Measurements from ENCODE around the gene SPATA6.
"Not testable (repeated sequence)": the region's sequence is repeated elsewhere in the genome, so short reads cannot be mapped to it uniquely, and the experiment has no call there.

SPATA6 gene

DNA sequence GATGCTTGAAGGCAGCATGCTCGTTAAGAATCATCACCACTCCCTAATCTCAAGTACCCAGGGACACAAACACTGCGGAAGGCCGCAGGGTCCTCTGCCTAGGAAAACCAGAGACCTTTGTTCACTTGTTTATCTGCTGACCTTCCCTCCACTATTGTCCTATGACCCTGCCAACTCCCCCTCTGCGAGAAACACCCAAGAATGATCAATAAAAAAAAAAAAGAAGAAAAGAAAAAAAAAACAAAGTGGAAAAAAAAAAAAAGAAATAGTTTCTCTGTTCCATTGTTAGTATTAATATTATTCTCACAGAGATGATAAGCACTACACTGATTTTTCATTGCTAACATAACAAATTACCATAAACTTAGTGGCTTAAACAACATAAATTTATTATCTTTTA lies 8.0 kb upstream of the SPATA6 start:
- H3K4me3 ChIP-seq (ENCODE audit: control insufficient read depth in 1 of 7, extremely low read depth in 1 of 7, insufficient read depth in 4 of 7, low read depth in 2 of 7, low read length in 6 of 7); DNase-seq; POLR2A ChIA-PET; H3K9me3 ChIP-seq (ENCODE audit: control extremely low read depth in 1 of 5, control insufficient read depth in 4 of 5, insufficient read depth in 2 of 5, low read depth in 1 of 5, low read length in 4 of 5); H3K27me3 ChIP-seq (replicated peaks in 2 of 5; ENCODE audit: control insufficient read depth in 4 of 5, insufficient read depth in 5 of 5, low read length in 4 of 5); CTCF ChIA-PET; H3K4me1 ChIP-seq (ENCODE audit: control extremely low read depth in 1 of 4, control insufficient read depth in 4 of 4, insufficient read depth in 4 of 4, low read length in 3 of 4); H3K36me3 ChIP-seq (ENCODE audit: control insufficient read depth in 4 of 4, insufficient read depth in 4 of 4, low read length in 3 of 4); H3K27ac ChIP-seq (ENCODE audit: insufficient read depth in 1 of 2, low read depth in 1 of 2, low read length in 2 of 2, poor library complexity in 1 of 2, severe bottlenecking in 2 of 2): not testable (repeated sequence)
- WGBS (ENCODE audit: insufficient coverage): no CpG with 5 or more reads among the region's 4 CpGs

DNA sequence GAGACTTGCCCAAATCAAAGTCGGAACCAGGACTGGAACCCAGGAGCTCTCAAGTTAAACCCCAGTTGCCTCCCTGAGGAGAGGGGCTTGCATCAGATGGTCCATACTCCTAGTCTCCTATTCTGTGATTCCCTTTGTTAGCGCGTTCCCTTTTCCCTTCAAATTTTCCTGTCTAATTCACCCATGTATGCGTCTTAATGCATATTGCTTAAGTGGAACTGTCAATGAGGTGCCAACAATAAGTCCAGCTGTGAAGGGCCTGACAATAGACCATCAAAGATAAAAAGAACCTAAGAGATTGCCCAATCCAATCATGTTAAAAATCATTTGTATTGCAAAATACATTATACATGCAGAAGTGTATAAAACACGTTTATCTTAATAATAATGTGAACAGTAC lies 634 bp upstream of the SPATA6 start:
- Histone ChIP-seq H3K36me3 (ENCODE audit: control insufficient read depth in 4 of 4, insufficient read depth in 4 of 4, low read length in 3 of 4) (no peaks in the 10 kb centered on the region), H3K4me1 (ENCODE audit: control extremely low read depth in 1 of 4, control insufficient read depth in 4 of 4, insufficient read depth in 4 of 4, low read length in 3 of 4) (peaks cover 12 to 29% (median 24%) of the 10 kb centered on the region in 4 experiments), H3K27ac (ENCODE audit: insufficient read depth in 1 of 2, low read depth in 1 of 2, low read length in 2 of 2, poor library complexity in 1 of 2, severe bottlenecking in 2 of 2) (peak overlapping the region in 1 of 2 experiments; percentile 88), H3K4me3 (ENCODE audit: control insufficient read depth in 1 of 7, extremely low read depth in 1 of 7, insufficient read depth in 4 of 7, low read depth in 2 of 7, low read length in 6 of 7) (peak overlapping the region; percentile 26 to 95 (median 87)), H3K9me3 (ENCODE audit: control extremely low read depth in 1 of 5, control insufficient read depth in 4 of 5, insufficient read depth in 2 of 5, low read depth in 1 of 5, low read length in 4 of 5) (peaks cover 0 to 3% (median 0%) of the 10 kb centered on the region in 5 experiments), H3K27me3 (replicated peaks in 2 of 5; ENCODE audit: control insufficient read depth in 4 of 5, insufficient read depth in 5 of 5, low read length in 4 of 5) (no peaks in the 10 kb centered on the region)
- WGBS (ENCODE audit: insufficient coverage): 41% methylated on average over 3 of the region's 5 CpGs
- no peak for DNase-seq
- CTCF ChIA-PET: interaction anchor here (0.9 to 1.3 kb wide), 3 partner anchors 9 to 28 kb away, joined by 3 to 5 read pairs (median 3); no protein-coding TSS in a partner anchor
- POLR2A ChIA-PET: no interaction called here

GRCh38 chr1:48470950-48471690 lies 884 bp downstream of the SPATA6 start:
- peak overlapping the region; percentile 33 to 88 for H3K27ac ChIP-seq (ENCODE audit: insufficient read depth in 1 of 2, low read depth in 1 of 2, low read length in 2 of 2, poor library complexity in 1 of 2, severe bottlenecking in 2 of 2)
- no peaks in the 10 kb centered on the region for H3K27me3 ChIP-seq (replicated peaks in 2 of 5; ENCODE audit: control insufficient read depth in 4 of 5, insufficient read depth in 5 of 5, low read length in 4 of 5)
- H3K36me3 ChIP-seq (ENCODE audit: control insufficient read depth in 4 of 4, insufficient read depth in 4 of 4, low read length in 3 of 4): no peaks in the 10 kb centered on the region
- CTCF ChIA-PET: interaction anchor here (1.1 to 1.3 kb wide), 3 partner anchors 10 to 26 kb away, joined by 3 to 5 read pairs (median 4); no protein-coding TSS in a partner anchor
- H3K4me1 ChIP-seq (ENCODE audit: control extremely low read depth in 1 of 4, control insufficient read depth in 4 of 4, insufficient read depth in 4 of 4, low read length in 3 of 4): peaks cover 12 to 30% (median 24%) of the 10 kb centered on the region in 4 experiments
- H3K9me3 ChIP-seq (ENCODE audit: control extremely low read depth in 1 of 5, control insufficient read depth in 4 of 5, insufficient read depth in 2 of 5, low read depth in 1 of 5, low read length in 4 of 5): peaks cover 0 to 3% (median 0%) of the 10 kb centered on the region in 5 experiments
- peak overlapping the region; percentile 79 to 95 (median 93) for H3K4me3 ChIP-seq (ENCODE audit: control insufficient read depth in 1 of 7, extremely low read depth in 1 of 7, insufficient read depth in 4 of 7, low read depth in 2 of 7, low read length in 6 of 7)
- no peak for DNase-seq
- POLR2A ChIA-PET: no interaction called here
- WGBS (ENCODE audit: insufficient coverage): 14% methylated on average over 16 of the region's 17 CpGs

GRCh38 chr1:48470481-48470855 lies 1.5 kb downstream of the SPATA6 start:
- no peaks in the 10 kb centered on the region for H3K27me3 ChIP-seq (replicated peaks in 2 of 5; ENCODE audit: control insufficient read depth in 4 of 5, insufficient read depth in 5 of 5, low read length in 4 of 5)
- 86% methylated on average over 4 of the region's 6 CpGs for WGBS (ENCODE audit: insufficient coverage)
- peak overlapping the region in 5 of 7 experiments; percentile 12 to 95 (median 52) for H3K4me3 ChIP-seq (ENCODE audit: control insufficient read depth in 1 of 7, extremely low read depth in 1 of 7, insufficient read depth in 4 of 7, low read depth in 2 of 7, low read length in 6 of 7)
- no peak for DNase-seq
- no peaks in the 10 kb centered on the region for H3K36me3 ChIP-seq (ENCODE audit: control insufficient read depth in 4 of 4, insufficient read depth in 4 of 4, low read length in 3 of 4)
- H3K4me1 ChIP-seq (ENCODE audit: control extremely low read depth in 1 of 4, control insufficient read depth in 4 of 4, insufficient read depth in 4 of 4, low read length in 3 of 4): peaks cover 12 to 30% (median 24%) of the 10 kb centered on the region in 4 experiments
- POLR2A ChIA-PET: no interaction called here
- no peak overlapping the region for H3K27ac ChIP-seq (ENCODE audit: insufficient read depth in 1 of 2, low read depth in 1 of 2, low read length in 2 of 2, poor library complexity in 1 of 2, severe bottlenecking in 2 of 2)
- H3K9me3 ChIP-seq (ENCODE audit: control extremely low read depth in 1 of 5, control insufficient read depth in 4 of 5, insufficient read depth in 2 of 5, low read depth in 1 of 5, low read length in 4 of 5): peaks cover 0 to 2% (median 0%) of the 10 kb centered on the region in 5 experiments
- CTCF ChIA-PET: interaction anchor here (1.1 kb wide), 1 partner anchor 27 kb away, joined by 4 read pairs; no protein-coding TSS in a partner anchor

DNA sequence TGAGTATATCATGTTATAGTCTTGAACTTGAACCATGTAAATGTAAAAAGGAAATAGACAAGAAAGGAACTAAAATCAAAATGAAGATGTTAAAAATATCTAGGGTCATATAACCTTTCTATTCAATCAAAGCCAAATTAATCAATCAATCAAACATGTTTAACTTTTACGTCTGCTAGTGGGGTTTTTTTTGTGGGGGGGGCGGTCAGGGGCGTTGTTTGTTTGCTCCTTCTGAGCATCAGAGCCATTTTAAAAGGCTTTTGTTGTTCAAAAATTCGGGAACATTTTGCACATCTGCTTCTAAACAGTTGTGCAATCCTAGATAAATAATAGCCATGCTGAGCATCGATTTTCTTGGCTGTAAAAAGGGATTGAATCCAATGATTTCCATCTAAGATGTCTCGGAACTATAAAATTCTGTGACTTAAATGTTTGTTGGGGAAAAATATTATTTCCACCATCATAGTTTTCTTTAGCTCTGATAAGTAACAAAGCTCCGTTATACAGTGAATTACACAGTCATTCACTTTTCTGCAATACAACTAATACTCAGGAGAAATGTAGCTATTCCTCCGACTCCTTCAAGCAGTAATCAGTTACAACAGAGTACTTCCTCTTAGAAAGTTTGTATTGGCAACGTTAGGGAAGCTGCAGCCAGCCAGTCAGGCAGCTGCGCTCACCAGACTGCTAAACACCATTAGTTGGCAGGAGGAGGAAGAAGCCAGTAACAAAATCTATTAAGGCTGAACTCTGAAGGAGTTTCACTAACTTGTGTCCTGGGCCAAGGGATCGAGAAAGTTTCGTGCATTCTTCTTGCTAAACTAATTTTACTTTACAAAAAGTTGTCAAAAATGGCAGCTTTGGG lies 2.2 kb downstream of the SPATA6 start:
- H3K27ac ChIP-seq (ENCODE audit: insufficient read depth in 1 of 2, low read depth in 1 of 2, low read length in 2 of 2, poor library complexity in 1 of 2, severe bottlenecking in 2 of 2): peak overlapping the region in 1 of 2 experiments; percentile 72
- CTCF ChIA-PET: interaction anchor here (1.1 kb wide), 1 partner anchor 28 kb away, joined by 4 read pairs; no protein-coding TSS in a partner anchor
- DNase-seq: peak; percentile 72 to 87 (median 82)

DNA sequence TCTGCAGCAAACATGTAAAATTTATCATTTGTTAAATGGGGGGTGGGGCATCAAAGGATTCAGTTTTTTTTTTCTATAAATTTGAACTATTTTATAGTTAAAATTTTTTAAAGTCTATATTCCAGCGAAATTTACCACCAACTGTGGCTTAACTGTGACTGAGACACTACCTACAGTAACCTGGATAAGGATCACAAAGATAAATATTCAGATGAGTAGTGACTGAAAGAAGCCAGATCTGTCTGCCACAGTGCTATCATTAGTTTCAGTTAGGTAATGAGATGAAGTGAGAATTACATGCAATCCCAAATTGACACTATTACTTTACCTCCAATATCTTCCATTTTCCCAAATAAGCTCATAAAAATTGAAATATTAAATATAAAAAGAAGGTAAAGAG lies 5.4 kb downstream of the SPATA6 start:
- no CpG with 5 or more reads among the region's 1 CpG for WGBS (ENCODE audit: insufficient coverage)
- Histone ChIP-seq H3K27ac (ENCODE audit: insufficient read depth in 1 of 2, low read depth in 1 of 2, low read length in 2 of 2, poor library complexity in 1 of 2, severe bottlenecking in 2 of 2) (no peak overlapping the region), H3K36me3 (ENCODE audit: control insufficient read depth in 4 of 4, insufficient read depth in 4 of 4, low read length in 3 of 4) (no peaks in the 10 kb centered on the region), H3K4me1 (ENCODE audit: control extremely low read depth in 1 of 4, control insufficient read depth in 4 of 4, insufficient read depth in 4 of 4, low read length in 3 of 4) (peaks cover 8 to 23% (median 17%) of the 10 kb centered on the region in 4 experiments), H3K9me3 (ENCODE audit: control extremely low read depth in 1 of 5, control insufficient read depth in 4 of 5, insufficient read depth in 2 of 5, low read depth in 1 of 5, low read length in 4 of 5) (no peaks in the 10 kb centered on the region), H3K4me3 (ENCODE audit: control insufficient read depth in 1 of 7, extremely low read depth in 1 of 7, insufficient read depth in 4 of 7, low read depth in 2 of 7, low read length in 6 of 7) (no peak overlapping the region), H3K27me3 (replicated peaks in 2 of 5; ENCODE audit: control insufficient read depth in 4 of 5, insufficient read depth in 5 of 5, low read length in 4 of 5) (no peaks in the 10 kb centered on the region)
- ChIA-PET CTCF (interaction anchor here (0.6 kb wide), 1 partner anchor 18 kb away, joined by 3 read pairs; no protein-coding TSS in a partner anchor), POLR2A (no interaction called here)
- no peak for DNase-seq

More for the DNA sequence above, 2.2 kb downstream of the SPATA6 start:
- POLR2A ChIA-PET: no interaction called here
- Histone ChIP-seq H3K36me3 (ENCODE audit: control insufficient read depth in 4 of 4, insufficient read depth in 4 of 4, low read length in 3 of 4) (no peaks in the 10 kb centered on the region), H3K27me3 (replicated peaks in 2 of 5; ENCODE audit: control insufficient read depth in 4 of 5, insufficient read depth in 5 of 5, low read length in 4 of 5) (no peaks in the 10 kb centered on the region), H3K4me1 (ENCODE audit: control extremely low read depth in 1 of 4, control insufficient read depth in 4 of 4, insufficient read depth in 4 of 4, low read length in 3 of 4) (peaks cover 12 to 30% (median 24%) of the 10 kb centered on the region in 4 experiments), H3K4me3 (ENCODE audit: control insufficient read depth in 1 of 7, extremely low read depth in 1 of 7, insufficient read depth in 4 of 7, low read depth in 2 of 7, low read length in 6 of 7) (peak overlapping the region in 5 of 7 experiments; percentile 15 to 95 (median 52)), H3K9me3 (ENCODE audit: control extremely low read depth in 1 of 5, control insufficient read depth in 4 of 5, insufficient read depth in 2 of 5, low read depth in 1 of 5, low read length in 4 of 5) (no peaks in the 10 kb centered on the region)
- 33% methylated on average over 7 of the region's 12 CpGs for WGBS (ENCODE audit: insufficient coverage)
